NCI-H2081 treated with DMSO at 0.1 percent for 48 hours (cell line): ENCODE measurements around the gene AGAP1.
"Not testable (repeated sequence)": the region's sequence is repeated elsewhere in the genome, so short reads cannot be mapped to it uniquely, and the experiment has no call there.

Experiments used
- DNase-seq: peaks from one replicate; lab custom pipeline; 2025; lab: John Stamatoyannopoulos, UW

AGAP1 gene

DNA sequence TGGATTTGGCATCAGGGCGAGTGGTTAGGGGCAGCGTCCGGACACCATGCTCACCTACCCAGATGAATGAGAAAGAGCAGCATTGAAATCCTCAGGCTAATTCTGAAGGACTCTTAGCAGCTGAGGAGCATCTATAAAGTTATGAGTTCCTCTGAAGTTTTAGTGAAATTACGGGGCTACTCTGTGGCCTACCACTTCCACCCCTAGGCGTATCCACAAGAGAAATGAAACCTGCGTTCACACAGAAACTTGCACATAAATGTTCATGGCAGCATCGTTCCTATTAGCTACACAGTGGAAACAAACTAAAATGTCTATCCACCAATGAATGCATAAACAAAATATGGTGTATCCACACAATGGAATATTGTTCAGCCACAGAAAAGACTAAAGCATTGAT, 576.4 kb downstream of the AGAP1 start:
- DNase-seq: no peak

DNA sequence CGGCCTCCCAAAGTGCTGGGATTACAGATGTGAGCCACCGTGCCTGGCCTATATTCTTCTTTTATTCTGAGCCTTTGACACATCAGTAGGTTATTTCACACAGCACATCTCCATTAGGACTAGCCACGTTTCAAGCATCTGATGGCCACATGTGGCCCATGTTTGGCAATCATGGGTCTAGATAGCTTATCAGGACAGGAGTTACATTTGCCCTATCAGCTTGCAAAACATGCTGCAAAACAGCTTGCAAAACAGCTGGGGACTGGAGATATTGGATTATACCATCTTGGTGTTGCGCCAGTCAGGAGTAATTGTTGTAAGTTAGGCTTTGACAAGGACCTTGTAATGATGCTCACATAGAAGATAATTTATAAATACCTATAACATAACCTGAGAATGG, 579.4 kb downstream of the AGAP1 start:
- no peak for DNase-seq

DNA sequence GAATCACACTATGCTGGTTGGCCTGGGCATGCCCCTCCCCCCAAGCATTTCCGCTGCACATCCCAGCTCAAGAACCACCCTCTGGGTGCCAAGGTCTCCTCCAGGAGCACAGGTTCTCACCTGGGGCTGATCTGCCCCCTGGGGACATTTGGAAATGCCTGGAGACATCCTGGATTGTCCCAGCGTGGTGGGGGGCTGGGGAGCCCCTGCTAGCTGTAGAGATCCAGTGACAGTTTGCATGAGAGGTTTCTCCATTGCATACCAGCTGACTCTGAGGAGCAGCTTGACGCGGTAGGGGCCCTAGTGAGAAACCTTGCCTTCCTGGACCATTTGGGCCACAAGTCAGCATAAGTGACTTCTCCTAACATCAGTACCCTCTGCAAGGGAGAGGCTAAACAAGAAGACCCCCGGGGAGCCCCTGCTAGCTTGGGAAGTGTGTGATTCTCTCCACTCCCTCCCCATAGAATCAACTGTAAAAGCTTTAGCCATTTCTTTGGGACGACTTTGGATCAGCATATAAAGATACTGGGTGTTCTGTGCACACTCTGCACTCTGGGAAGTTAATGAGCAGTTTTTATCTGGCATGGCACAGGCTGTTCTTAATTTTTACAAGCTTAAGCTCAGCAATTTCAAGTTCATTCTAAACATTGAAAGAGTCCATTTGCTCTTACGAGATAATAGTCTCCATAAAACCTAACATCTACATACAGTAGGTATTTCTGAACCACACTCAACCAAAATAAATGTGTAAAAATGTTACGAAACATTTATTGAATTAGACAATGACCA, 580.2 kb downstream of the AGAP1 start:
- no peak for DNase-seq

DNA sequence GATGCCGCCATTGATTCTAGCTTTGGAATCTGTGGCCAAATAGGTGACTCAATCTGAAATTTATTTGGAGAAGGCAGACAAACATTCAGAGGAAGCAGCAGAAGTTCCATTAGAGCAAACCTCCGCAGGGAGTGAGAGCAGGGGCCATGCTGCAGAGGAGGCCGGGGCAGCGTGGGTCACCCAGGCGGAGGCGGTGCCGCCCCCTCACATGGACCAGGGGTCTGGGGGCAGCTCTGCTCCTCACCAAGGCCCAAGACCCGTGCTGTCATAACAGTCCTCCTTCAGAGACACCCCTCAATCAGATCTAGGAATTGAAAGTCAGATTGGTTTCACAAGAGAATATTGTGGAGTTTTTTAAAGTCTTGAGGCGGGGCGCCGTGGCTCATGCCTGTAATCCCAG, 582.0 kb downstream of the AGAP1 start:
- no peak for DNase-seq

DNA sequence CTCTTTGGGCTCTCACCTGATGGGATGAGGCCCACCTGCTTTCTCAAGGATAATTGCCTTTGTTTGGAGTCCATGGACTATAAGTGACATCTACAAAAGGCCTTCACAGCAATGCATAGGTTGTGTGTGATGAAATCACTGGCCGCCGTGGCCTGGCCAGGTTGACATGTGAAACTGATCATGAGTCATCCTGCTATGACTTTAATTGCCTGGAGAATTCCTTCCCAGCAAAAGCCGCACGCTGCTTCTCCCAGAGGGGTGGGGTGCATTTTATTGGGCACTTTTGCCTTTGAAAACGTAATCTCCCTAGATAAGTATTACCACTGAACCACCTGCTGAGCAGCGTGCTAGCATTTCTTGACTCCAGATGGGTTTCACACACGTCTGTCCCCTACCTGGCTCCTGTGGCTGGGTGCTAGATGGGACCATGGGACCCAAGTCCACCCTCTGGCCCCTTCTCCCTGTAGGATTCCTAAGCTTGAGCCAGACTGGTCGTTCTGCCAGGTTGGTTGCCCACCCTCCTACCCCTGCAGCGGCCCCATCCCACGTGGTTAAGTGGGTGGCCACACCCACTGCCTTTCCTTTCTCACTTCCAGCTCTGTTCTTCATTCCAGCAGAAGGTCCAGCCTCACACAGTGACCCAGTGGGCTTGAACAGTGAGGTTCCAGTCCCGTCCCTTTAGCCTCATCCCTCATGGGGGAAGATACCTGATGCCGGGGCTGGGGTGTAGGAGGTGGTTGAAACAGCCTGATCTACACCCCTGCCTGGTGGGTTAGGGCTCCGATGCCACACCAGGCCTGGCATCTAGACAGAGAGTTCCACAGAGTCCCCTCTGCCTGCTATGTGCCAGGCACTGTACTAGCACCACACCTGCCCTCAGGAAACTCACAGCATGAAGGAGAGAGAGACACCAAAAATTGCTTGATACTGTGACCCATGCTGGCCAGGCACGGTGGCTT, 584.7 kb downstream of the AGAP1 start:
- DNase-seq: no peak

DNA sequence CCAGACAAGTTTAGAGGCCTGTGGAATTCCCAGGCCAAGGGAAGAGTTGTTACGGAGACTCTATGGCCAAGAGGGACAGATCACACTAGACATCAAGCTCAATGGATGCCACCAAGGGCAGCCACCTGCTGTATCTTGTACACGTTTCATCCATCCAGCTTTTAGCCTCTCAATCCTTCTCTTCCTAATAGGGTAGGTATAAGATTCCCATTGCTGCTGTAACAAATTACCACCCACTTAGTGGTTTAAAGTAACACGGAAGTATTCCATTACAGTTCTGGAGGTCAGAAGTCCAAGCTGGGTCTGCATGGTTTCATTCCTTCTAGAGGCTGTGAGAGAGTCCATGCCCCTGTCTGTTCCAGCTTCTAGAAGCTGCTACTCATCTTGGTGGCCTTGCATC, 586.6 kb downstream of the AGAP1 start:
- DNase-seq: no peak

DNA sequence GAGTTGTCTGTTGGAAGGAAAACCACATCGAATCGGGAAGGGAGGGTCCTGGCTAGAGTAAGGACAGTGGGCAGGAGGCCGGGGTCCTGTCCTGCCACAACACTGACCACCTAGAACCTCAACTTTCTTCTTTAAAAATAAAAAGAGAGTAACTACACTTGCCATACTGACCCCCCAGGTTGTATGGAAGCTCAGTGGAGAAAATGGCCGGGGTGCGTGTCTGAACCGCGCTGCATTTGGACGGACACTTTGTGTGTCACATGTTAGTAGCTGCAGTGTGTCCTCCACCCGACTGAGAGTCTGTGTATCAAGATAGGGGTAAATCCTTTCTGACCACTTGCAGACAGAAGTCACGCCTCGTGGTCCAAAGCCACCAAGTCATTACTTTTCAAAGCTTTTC, 587.3 kb downstream of the AGAP1 start:
- no peak for DNase-seq

DNA sequence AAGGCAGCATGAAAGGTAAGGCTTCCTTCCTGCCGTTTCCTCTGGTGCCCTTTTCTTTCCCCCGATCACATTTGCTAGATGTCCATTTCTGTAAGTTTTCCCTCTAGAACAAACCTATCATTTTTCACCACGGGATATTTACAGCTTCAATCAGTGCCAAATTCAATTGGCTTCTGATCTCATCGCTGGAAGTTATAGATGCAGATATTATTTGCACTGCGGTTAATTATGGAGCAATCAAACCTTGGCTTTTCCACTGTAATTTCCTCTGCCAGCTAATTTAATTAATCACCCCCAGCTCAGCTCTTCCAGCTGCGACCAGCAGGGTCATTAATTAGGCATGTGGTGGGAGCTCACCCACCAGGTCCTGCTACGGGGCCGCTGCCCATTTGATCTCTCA, 588.2 kb downstream of the AGAP1 start:
- peak; percentile 17 for DNase-seq

DNA sequence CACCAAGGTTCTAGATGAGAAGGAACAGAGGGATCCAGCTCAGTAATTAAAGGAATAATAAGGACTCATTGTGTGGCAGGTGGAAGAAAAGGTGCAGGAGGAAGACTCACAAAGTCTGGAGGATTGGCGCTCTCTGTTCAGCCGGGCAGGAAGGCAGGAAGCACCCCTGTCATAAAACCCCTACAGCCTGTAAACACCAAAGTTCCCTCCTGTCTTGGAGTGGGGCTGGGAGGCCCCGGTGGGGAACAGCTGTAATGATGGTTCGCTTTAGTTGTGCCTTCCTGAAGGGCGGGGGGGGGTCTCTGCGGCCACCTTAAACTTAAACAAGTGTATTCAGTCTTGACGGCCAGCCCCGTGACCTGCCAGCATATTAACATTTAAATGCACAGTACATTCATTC, 590.1 kb downstream of the AGAP1 start:
- no peak for DNase-seq

DNA sequence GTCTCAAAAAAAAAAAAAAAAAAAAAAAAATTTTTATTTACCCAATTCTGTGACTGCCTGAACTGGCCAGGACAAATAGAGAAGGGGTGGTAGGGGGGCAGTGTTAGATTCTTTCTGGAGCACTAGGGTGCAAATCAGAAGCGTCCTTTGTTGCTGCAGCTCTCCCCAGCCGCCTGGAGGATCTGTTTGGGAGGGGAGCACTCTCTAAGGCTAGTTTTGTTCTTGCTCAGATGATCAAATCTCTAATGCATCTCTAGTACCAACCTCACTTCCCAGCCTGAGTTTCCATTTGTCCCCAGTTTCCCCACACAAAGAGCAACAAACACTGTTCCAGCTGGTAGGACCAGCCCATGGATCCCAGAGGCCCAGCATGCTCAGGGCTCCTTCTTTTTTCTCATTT, 591.4 kb downstream of the AGAP1 start:
- DNase-seq: no peak

DNA sequence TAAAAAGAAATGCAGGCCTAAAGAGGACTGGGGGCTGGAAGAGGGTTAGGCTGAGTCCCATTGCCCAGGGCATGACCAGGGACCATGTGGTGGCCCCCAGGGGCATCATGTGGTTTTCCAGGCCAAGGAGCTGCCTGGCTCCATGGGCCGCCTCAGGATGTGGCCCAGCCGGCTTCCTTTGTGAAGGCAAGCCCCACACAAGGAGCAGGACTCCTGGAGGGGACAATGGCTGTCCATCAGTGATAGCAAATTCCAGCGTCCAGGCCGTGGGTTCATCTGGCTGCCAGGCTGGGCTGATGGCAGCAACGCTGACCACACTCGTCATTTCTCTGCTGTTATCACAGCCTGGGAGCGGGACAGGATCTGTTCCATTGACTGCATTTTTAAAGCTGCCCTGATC, 591.8 kb downstream of the AGAP1 start:
- no peak for DNase-seq

DNA sequence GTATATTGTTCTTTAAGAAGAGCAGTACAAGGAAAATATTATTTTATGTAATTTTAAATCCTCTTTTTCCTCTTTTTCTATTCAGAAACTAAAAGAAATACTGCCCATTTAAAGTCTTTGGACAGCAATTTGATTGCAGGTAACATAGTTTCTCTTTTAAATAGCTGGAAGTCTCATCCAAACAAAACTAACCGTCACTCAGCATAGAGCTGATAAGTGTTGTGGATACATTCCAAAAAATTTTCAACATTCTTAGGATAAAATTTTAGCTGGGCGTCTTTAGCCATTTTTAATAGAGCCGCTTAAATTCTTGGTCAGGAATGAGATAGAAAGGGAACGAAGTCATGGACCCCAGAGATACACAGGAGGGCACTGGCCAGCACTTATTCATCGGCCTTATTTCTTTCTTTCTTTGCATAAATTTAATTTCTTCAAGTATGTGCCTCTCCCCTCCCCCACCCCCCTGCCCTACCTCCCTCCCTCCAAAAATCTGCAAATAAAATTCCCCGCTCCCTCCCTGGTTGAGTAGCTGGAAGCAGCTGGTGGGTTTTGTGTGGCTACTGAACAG, 592.6 kb downstream of the AGAP1 start:
- DNase-seq: no peak

DNA sequence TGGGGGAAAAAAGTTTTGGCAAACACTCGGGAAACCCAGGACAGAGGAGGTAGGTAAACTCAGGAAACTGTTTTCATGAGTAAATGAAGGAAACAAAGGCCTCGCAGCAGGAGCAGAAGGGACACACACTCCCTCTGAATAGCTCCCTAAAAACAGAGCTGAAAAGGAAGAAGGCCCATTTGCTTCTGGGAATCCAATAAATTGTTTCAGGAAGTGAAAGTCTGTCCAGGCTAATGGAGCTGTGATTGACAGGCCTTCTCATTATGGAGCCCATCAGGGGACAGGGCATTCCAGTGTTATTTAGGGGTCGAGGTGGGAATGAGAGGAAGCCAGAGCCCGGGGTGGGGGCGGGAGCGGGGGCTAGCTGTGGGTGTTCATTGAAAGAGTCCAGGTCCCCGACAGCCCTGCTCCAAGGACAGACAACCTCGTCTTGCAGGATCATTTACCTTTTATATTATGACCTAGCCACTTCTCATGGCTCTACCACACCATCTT, 593.2 kb downstream of the AGAP1 start:
- DNase-seq: no peak

DNA sequence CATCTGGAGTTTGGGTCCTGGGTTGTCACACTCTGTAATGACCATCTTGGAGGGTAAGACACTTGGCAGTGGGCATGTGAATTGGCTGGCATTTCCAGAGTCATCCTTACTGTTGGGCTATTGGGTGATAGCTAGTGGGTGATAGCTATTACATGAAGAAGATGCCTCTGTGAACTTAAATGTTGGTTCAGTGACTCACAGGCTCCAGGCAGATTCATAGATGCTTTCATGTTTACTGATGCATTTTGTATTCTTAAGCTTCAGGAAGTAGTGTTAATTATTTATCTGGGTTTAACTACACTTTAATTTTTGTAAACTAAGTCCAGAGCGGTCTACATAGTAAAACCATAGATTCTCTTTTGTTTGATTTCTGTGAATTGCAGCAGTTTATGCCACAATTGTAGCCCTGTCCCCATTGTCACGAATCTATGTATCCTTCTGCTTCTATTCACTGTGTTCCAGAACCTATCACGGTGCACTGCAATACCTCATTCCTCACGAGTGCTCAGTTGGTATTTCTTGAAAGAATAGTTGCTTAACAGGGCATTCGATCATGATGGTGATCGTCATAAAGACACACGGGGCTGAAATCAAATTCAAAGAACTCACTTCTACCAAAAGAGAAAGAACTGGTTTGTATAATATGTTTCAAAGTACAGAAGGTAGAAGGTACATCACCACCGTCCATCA, 594.7 kb downstream of the AGAP1 start:
- no peak for DNase-seq

DNA sequence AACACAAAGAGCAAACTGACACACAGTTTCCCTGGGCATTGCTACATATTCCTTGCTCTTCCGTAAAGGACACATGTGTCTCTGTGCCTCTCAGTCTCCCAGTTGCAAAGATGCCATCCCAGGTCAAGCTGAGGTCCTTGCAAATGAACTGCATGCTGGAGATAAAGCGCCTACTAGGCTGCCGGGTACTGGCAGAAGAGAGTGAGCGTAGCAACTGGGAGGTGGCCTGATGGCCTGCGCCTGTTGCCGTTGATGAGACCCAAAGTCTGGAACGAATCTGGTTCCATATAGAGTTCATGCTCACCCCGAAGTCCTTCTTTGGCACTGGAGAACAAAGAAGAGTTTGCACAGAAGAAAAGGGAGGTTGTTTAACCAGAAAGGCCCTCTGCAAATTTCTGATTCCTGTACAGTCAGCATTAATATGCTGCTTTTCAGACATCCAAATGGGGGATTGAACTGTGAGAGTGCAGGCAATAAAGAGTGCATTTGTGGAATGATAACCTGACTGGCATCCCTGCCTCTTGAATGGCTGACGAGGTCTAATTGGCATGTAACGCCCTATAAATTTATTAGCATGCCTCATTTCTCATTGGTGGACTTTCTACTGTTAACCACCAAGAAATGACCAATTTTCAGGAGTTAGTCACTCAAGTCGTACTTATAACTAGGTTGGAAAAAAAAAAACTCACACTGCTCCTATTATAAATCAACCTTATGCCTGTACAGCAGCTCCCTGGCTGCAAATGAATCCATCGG, 595.6 kb downstream of the AGAP1 start:
- no peak for DNase-seq

DNA sequence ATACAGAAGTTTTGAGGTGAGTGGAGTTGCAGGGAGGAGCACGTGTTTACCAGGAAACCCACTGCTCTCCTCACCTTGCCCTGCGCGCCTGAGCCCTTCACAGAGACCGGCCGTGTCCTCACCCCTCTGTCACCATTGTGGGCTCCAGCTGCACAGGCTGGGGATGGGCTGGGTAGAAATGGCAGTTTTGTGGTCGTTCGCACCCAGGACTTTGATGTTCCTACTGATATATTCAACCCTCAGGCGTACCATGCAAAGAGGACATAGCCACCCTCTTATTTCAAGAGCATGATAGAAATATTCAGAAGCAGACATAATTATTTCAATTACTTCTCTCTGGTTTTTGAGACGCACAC, 596.2 kb downstream of the AGAP1 start:
- DNase-seq: no peak

DNA sequence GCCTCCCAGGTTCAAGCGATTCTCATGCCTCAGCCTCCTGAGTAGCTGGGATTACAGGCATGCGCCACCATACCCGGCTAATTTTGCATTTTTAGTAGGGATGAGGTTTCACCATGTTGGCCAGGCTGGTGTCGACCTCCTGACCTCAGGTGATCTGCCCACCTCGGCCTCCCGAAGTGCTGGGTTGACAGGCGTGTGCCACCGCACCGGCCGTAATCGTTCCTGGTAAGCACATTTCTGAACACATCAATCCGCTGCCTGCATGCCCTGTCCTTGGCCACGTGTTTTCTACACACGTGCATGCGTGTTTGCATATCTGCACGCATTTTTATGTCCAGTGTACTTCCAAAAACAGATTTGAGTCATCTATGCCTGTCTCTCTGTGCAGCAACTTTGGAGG, 597.0 kb downstream of the AGAP1 start:
- not testable (repeated sequence) for DNase-seq

DNA sequence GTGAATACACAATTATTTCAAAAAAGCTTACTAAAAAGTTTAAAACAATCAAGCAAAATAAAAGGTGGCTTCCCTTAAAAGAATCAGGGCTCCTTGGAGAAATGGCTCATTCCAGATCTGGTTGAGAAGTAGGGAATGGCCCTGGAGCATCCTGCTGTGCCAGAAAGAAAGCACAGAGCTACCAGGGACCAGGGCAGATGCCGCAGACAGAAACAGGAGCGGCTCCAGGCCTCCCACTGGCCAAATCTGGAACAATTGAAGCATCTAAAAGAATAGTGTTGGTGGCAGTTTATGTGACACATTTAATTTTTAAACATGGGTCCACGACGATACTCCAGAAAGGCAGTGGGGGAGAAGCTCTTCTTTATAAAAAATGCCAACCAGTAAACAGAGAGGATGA, 598.9 kb downstream of the AGAP1 start:
- DNase-seq: no peak

DNA sequence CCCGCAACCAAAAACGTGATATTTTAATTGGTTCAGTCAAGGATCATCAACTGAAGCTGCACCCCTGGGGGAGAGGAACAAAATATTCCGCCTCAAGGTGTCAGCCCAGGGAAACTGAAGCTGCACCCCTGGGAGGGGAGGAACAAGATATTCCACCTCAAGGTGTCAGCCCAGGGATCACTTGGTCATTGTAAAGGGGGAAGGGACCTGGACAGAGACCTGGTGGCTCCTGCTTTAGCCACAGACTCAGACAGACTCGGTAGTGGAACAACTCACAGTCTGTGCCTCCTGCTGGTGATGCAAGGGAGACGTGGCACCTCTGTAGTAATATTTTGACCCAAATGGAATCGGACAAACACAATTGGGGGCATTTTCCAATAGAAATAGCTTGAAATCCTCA, 599.3 kb downstream of the AGAP1 start:
- DNase-seq: no peak

DNA sequence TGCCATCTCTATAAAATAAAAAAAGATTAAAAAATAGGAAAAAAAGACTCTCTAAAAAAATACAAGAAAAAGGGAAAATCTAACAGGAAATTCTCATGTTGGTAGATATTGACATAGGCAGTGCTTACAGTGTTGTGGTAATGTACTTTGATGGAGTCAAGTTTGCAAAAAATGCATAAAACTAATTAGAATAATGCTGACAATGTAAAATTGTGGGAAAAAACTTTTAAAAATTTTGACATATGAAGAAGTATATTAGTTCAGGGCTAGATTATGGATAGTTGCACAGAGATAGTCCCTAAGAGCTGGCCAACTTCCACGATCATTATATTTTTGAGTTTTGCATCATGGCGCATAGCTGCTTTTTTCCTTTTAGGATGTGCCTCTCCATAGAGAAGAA, 601.7 kb downstream of the AGAP1 start:
- DNase-seq: no peak

DNA sequence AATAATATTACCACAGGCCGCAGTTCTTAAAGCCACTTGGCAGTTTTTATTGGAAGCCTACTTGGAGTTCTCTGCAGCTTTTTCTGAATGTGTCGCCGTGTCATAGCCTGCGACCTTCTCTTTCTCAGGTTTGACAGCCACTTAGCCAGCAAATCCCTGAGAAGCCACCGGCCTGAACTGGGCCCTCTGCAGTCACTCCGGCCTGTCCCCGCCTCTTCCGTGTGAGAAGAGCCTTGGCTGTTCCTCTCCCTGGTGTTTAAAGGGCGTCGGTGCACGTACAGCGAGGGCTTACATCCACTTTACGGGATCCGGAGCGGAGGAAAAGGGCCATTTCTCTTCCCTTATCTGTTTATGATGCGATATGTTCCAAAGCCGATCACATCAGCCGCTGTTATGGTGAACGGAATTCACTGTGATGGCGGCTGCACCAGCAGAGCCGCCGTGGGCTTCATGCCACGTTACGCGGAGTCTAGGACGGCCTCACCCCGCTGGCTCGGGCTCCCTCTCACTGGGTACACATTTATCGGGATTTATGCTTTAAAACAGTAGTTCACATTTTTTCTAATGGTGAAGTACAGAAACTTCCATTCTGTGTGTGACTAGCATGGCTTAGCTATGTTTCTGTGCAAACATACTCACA, 607.6 kb downstream of the AGAP1 start:
- no peak for DNase-seq
